ENCODE results near the gene STK38. TPM values are rescaled to one million over a fixed set of nuclear protein-coding genes. Genes with fewer than 3 reads are reported as not detected.
"Not testable (repeated sequence)": the region's sequence is repeated elsewhere in the genome, so short reads cannot be mapped to it uniquely, and the experiment has no call there.

The STK38 gene
- total RNA-seq, 1 experiment from 2014 or later = 53.3 TPM

DNA sequence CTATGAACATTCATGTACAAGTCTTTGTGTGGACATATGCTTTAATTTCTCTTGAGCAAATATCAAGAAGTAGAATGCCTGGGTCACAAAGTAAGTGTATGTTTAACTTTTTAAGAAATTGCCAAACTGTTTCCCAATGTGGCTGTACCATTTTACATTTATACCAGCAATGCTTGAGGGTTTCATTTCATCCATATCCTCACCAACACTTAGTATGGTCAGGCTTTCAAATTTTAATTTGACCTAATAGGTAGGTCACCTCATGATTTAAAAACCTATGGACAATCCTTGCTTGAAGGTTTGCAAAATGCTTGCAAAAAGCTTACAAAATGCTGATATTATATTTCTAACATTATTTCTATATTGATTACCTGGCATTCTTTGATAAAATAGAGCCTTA, 27.4 kb upstream of the STK38 start:
- intact Hi-C loops (cut with micrococcal nuclease; ENCODE audit: unreplicated experiment) = loop anchor here (5.0 kb wide), 1 partner anchor 132 kb away; the partner anchor contains the start of genes KCTD20 and PXT1
- ChIA-PET CTCF (no interaction called here), POLR2A (ENCODE audit: unreplicated experiment) (no interaction called here)
- Histone ChIP-seq H3K9me2 (ENCODE audit: insufficient read depth) (no peaks in the 10 kb centered on the region), H3K4me3 (no peak overlapping the region), H3K9me3 (ENCODE audit: insufficient read depth, low read depth) (no peaks in the 10 kb centered on the region), H3K4me1 (replicated peaks; ENCODE audit: insufficient read depth) (peaks cover 47% of the 10 kb centered on the region), H3F3A (ENCODE audit: insufficient read depth, low read depth) (peaks cover 26% of the 10 kb centered on the region), H2AFZ (no peak overlapping the region), H3K27me3 (ENCODE audit: insufficient read depth, low read depth) (no peaks in the 10 kb centered on the region), H4K20me1 (ENCODE audit: insufficient read depth) (no peaks in the 10 kb centered on the region), H3K4me2 (no peak overlapping the region), H3K27ac (no peak overlapping the region), H3K36me3 (ENCODE audit: low read depth) (no peaks in the 10 kb centered on the region), H3K79me2 (ENCODE audit: low read depth) (no peaks in the 10 kb centered on the region)
- TF ChIP-seq EZH2 (IDR thresholded peaks at IDR 0.05; ENCODE audit: low read depth) = no peak
- TF ChIP-seq, protein P1, sequence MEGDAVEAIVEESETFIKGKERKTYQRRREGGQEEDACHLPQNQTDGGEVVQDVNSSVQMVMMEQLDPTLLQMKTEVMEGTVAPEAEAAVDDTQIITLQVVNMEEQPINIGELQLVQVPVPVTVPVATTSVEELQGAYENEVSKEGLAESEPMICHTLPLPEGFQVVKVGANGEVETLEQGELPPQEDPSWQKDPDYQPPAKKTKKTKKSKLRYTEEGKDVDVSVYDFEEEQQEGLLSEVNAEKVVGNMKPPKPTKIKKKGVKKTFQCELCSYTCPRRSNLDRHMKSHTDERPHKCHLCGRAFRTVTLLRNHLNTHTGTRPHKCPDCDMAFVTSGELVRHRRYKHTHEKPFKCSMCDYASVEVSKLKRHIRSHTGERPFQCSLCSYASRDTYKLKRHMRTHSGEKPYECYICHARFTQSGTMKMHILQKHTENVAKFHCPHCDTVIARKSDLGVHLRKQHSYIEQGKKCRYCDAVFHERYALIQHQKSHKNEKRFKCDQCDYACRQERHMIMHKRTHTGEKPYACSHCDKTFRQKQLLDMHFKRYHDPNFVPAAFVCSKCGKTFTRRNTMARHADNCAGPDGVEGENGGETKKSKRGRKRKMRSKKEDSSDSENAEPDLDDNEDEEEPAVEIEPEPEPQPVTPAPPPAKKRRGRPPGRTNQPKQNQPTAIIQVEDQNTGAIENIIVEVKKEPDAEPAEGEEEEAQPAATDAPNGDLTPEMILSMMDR (conservative IDR thresholded peaks at IDR 0.05) = no peak
- DNase-seq = no peak
- BruUV-seq (replicated peaks) = no TSS peak

DNA sequence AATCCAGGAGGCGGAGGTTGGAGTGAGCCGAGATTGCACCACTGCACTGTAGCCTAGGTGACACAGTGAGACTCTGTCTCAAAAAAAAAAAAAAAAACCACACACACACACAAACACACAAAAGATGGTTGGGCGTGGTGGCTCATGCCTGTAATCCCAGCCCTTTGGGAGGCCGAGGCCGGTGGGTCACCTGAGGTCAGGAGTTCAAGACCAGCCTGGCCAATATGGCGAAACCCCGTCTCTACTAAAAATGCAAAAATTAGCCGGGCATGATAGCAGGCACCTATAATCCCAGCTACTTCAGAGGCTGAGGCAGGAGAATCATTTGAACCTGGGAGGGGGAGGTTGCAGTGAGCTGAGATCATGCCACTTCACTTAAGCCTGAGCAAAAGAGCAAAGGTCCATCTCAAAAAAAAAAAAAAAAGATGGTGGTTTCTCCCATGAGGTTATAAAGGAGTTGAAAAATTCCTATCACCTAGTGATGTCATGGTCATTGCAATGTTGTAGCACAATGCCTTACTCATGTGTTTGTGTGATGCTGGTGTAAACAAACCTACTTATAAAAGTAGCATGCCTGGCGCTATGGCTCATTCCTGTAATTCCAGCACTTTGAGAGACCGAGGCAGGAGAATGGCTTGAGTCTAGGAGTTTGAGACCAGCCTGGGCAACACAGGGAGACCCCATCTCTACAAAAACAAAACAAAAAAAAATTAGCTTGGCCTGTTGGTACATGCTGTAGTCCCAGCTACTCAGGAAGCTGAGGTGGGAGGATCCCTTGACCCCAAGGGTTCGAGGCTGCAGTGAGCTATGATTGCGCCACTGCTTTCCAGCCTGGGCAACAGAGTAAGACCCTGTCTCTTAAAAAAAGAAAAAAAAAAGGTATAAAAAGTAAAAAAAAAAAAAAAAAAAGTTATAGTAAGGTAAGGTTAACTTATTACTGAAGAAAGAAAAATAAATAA, 25.4 kb upstream of the STK38 start:
- peak; percentile 29 to 84 for DNase-seq
- H3K4me1 ChIP-seq (replicated peaks; ENCODE audit: insufficient read depth) = peaks cover 26% of the 10 kb centered on the region
- peaks cover 14% of the 10 kb centered on the region for H3F3A ChIP-seq (ENCODE audit: insufficient read depth, low read depth)
- H3K27me3 ChIP-seq (ENCODE audit: insufficient read depth, low read depth); H3K27ac ChIP-seq; POLR2A ChIA-PET (ENCODE audit: unreplicated experiment); H3K36me3 ChIP-seq (ENCODE audit: low read depth); H3K4me3 ChIP-seq; intact Hi-C loops (cut with micrococcal nuclease; ENCODE audit: unreplicated experiment); H3K4me2 ChIP-seq; BruUV-seq (replicated peaks); H3K9me2 ChIP-seq (ENCODE audit: insufficient read depth); H3K9me3 ChIP-seq (ENCODE audit: insufficient read depth, low read depth); H3K79me2 ChIP-seq (ENCODE audit: low read depth); H2AFZ ChIP-seq; H4K20me1 ChIP-seq (ENCODE audit: insufficient read depth): not testable (repeated sequence)
- CTCF ChIA-PET = interaction anchor here (0.6 kb wide), 3 partner anchors 24 to 53 kb away, joined by 3 to 17 read pairs (median 10); no protein-coding TSS in a partner anchor

DNA sequence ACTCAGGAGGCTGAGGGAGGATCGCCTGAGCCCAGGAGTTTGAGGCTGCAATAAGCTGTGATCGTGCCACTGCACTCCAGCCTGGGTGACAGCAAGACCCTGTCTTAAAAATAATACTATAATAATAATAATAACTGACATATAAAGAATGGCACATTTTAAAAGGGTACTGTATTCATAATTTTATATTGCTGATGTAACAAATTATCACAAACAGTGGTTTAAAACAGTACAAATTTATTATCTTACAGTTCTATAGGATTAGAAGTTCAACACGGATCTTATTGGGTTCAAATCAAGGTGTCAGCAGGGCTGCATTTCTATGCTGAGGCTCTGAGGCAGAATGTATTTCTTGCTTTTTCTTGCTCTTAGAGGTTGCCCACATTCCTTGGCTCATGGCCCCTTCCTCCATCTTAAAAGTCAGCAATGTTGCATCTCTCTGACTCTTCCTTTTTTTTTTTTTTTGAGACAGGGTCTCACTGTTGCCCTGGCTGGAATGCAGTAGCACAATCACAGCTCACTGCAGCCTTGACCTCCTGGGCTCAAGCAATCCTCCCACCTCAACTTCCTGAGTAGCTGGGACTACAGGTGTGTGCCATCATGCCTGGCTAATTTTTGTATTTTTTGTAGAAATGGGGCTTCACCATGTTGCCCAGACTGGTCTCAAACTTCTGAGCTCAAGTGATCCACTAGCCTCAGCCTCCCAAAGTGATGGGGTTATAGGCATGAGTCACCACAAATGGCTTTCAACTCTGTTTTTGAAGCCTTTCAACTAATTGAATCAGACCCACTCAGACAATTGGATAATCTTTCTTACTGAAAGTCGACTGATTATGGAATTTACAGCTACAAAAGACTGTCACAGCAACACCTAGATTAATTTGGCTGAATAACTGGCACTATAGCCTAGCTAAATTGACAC, 24.1 kb upstream of the STK38 start:
- Histone ChIP-seq H3K4me3 (no peak overlapping the region), H3K27ac (no peak overlapping the region), H3K79me2 (ENCODE audit: low read depth) (no peaks in the 10 kb centered on the region), H3K9me3 (ENCODE audit: insufficient read depth, low read depth) (no peaks in the 10 kb centered on the region), H3K4me1 (replicated peaks; ENCODE audit: insufficient read depth) (peaks cover 15% of the 10 kb centered on the region; the same call in 1 of the 2 replicates), H3K9me2 (ENCODE audit: insufficient read depth) (no peaks in the 10 kb centered on the region), H3F3A (ENCODE audit: insufficient read depth, low read depth) (peaks cover 8% of the 10 kb centered on the region; the same call in 1 of the 2 replicates), H3K4me2 (no peak overlapping the region), H4K20me1 (ENCODE audit: insufficient read depth) (no peaks in the 10 kb centered on the region), H3K36me3 (ENCODE audit: low read depth) (no peaks in the 10 kb centered on the region), H2AFZ (no peak overlapping the region), H3K27me3 (ENCODE audit: insufficient read depth, low read depth) (no peaks in the 10 kb centered on the region)
- CTCF ChIA-PET = no interaction called here
- POLR2A ChIA-PET (ENCODE audit: unreplicated experiment) = no interaction called here
- no peak for DNase-seq
- intact Hi-C loops (cut with micrococcal nuclease; ENCODE audit: unreplicated experiment) = no loop called here
- no peak for TF ChIP-seq EZH2 (IDR thresholded peaks at IDR 0.05; ENCODE audit: low read depth)
- TF ChIP-seq, protein P1 (conservative IDR thresholded peaks at IDR 0.05) = no peak
- no TSS peak for BruUV-seq (replicated peaks)
